NCI-H1436 (cell line): ENCODE results near the gene FOXD2.

Source experiments
- DNase-seq: peaks from one replicate; lab custom pipeline; 2025; lab: John Stamatoyannopoulos, UW

FOXD2 gene

DNA sequence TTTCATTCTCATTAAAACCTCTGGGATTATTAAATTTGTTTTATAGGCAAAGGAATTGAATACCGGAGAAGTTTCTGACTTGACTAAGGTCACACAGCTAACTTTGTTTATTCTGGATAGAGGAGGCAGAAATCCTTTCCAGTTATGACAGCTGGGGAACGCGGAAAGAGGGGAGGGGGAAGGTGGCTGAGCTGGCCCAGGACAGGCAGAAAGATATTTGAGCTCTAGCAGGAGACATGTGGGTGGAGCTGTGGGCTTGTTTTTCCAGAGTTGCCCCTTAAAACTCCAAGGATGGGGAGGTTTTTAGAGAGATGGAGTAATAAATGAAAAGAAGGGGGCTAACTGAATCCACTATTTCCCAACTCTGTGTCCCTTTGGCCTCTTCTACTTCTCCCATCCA lies 27.8 kb downstream of the FOXD2 start:
- no peak for DNase-seq

DNA sequence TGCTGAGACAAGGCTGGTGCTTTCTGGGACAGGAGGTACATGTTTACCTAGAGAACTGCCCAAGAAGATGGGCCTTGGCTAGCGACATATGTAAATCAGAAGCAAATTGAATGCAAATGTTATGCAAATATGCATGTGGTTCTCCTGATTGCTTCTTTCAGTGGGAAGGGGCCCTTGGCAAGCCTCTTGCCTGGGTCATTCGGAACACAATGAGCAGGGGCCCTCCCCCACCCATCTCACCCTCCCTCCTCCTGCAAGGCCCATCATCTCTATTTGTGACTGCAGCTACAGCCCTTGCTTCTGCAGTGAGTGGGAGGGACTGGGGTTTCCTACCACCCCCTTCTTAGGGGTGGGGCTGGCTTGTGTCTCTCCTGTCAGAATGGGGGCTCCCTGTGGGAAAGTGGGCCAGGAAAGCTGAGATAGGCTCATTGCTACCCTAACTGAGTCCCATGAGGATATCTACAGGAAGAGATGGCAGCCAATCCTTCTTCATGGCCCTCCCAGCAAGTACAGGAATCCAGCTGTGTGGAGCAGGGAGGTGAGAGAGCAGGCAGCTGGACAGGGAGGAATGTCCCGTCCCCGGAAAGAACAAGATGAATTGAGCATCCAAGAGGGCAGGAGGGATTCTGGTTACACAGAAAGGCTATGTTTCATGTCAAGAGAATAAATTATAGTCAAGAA lies 31.0 kb downstream of the FOXD2 start:
- no peak for DNase-seq

- DNase-seq, result no peak
Observed at GRCh38 chr1:47469390-47469759, 31.5 kb downstream of the FOXD2 start.

DNA sequence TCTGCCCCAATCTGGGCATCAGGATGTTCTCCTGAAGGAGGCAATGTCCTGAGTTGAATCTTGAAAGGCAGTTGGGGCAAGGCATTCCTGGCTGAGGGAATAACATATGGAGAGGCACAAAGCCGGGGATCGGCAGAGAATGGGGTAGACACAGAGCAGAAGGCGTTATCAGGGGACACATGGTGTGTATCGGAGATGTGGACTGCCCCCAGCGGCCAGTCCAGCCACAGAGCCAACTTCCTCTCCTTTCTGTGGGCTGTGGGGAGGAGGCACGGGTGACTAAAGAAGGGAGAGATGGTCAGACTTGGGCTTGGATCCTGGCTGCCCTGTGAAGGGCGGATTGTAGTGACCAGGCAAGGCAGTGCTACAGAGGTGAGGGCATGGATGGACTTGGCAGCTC lies 32.1 kb downstream of the FOXD2 start:
- no peak for DNase-seq

- DNase-seq, result no peak
Observed at GRCh38 chr1:47471163-47471562, 33.3 kb downstream of the FOXD2 start.

DNA sequence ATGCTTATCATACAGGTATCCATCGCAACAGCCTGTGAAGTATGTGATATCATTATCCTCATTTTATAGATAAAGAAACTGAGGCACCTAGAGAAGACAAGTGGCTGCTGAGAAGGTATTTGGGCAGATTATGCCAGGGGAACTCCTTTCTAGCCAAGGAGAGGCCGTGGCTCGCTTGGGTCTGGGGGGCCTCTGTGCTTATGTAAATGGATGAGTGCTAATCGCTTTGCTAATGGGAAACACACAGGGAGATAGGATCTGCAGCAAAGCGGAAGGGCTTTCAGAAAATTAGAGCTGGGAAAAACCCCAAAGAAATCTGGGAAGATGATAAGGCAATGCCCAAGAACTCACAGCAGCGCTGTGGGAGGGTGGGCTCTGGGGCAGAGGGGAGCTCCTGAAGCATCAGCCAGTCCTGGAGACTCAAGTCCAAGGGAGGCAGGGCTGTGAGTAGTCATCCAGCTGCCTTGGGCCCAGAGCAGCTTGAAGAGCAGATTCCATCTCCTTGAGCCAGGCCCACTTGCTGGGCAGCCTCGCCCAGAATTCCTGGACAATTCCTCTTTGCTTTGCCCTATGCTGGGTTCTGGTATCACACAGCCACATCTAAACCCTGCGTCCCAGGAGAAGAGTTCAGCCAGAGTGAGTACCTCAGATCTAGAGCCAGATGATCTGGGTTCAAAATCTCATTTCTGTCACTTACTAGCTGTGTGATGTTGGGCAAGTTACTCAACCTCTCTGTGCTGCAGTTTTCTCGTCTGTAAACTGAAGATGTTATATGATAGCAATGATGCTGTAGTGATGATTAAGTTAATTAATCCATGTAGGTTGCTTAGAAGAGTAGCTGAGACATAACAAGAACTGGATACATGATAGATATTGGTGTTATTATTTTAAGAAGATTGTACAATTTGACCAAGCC lies 36.7 kb downstream of the FOXD2 start:
- DNase-seq, result no peak

GRCh38 chr1:47477595-47478080 lies 39.8 kb downstream of the FOXD2 start:
- no peak for DNase-seq

DNA sequence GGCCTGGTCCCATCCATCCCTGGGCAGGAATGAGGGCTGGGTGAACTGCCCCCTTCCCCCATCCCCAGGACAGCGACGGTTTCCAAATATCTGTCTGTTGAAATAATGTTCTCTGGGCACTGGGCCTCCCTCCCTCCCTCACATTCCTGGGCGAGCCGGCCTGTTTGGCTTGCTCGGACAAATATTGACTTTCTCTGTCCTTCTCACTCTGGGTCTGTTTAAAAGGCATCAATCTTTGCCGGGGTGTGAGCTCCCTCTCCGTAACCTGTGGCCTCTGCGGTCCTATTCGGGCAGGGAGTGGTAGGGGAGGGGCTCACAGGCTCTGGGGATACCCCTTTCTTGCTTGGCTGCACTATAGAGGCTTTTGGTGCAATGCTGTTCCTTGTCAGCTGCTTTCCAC lies 40.2 kb downstream of the FOXD2 start:
- no peak for DNase-seq

DNA sequence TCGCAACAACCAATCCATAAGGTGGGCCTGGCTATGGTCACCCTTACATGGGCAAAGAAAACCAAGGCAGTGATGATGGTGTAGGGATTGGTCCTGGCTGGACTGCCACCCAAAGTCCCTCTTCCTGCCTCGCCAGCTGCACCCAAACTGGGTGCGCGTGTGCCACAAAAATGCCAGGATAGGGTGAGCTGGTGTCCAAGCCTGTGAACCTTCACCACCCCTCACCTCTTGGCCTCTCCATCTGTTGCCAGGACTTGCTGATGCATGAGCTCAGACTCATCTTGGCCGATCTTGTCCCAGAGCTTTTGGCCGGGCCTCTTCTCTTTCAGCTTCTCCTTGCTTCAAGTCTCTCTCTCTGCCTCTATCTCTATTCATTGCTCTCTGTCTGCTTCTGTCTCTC lies 41.8 kb downstream of the FOXD2 start:
- DNase-seq, result no peak

- DNase-seq, result no peak
Observed at GRCh38 chr1:47481936-47482335, 44.1 kb downstream of the FOXD2 start.

GRCh38 chr1:47482786-47483185 lies 44.9 kb downstream of the FOXD2 start:
- no peak for DNase-seq

GRCh38 chr1:47483651-47484050 lies 45.8 kb downstream of the FOXD2 start:
- DNase-seq, result no peak

DNA sequence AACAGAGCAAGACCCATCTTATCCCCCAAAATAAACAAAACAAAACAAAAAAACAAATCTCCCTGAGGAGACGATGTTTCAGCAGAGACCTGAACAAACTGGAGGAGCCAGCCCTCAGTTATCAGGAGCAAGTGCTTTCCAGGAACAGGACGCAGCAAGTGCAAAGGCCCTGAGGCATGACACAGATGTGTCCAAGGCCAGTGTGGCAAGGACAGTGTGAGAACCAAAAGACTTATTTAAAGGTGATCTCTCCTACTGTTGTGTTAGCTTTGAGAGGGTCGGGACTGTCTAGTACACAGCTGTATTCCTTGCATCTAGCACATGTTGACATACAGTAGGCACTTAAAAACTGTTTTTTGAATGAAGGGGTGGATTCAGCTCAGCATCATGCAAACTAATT lies 48.0 kb downstream of the FOXD2 start:
- no peak for DNase-seq

- DNase-seq, result no peak
Observed at GRCh38 chr1:47487332-47487731, 49.5 kb downstream of the FOXD2 start.

GRCh38 chr1:47487850-47488450 lies 50.1 kb downstream of the FOXD2 start:
- no peak for DNase-seq
